Neuronal stem cell (in vitro differentiated cells): ENCODE results near the gene DOCK4.

Experiments
- DNase-seq: peaks from one replicate; pipeline ENCODE4 v3.0.0-alpha.2; 2013; ENCODE audit warnings: low spot score
- H2AFZ ChIP-seq: one replicate; pipeline ENCODE4 v1.6.1; 2013; ENCODE audit warnings: mild to moderate bottlenecking, low read length, inconsistent platforms
- H2AK5ac ChIP-seq: 2 replicates; pipeline ENCODE4 v1.6.1; 2013; ENCODE audit warnings: low read depth, mild to moderate bottlenecking, inconsistent platforms, low read length, moderate library complexity, mixed read lengths
- H2BK120ac ChIP-seq: 2 replicates; pipeline ENCODE4 v1.6.1; 2013; ENCODE audit warnings: low read depth, mild to moderate bottlenecking, inconsistent platforms, low read length, moderate library complexity, mixed read lengths
- H2BK12ac ChIP-seq: one replicate; pipeline ENCODE4 v1.6.1; 2013; ENCODE audit warnings: low read length, inconsistent platforms
- H2BK15ac ChIP-seq: 2 replicates; pipeline ENCODE4 v1.6.1; 2013; ENCODE audit warnings: mild to moderate bottlenecking, low read length, inconsistent platforms, mixed read lengths
- H2BK5ac ChIP-seq: one replicate; pipeline ENCODE4 v1.6.1; 2013; ENCODE audit warnings: inconsistent platforms, mild to moderate bottlenecking, low read length, moderate library complexity
- H3K14ac ChIP-seq: one replicate; pipeline ENCODE4 v1.6.1; 2013; ENCODE audit warnings: low read length, inconsistent platforms
- H3K18ac ChIP-seq: 2 replicates; pipeline ENCODE4 v1.6.1; 2013; ENCODE audit warnings: low read length, inconsistent platforms
- H3K23ac ChIP-seq: 2 replicates; pipeline ENCODE4 v1.6.1; 2013; ENCODE audit warnings: low read depth, mild to moderate bottlenecking, mixed read lengths, low read length, inconsistent platforms; ENCODE audit not compliant: poor library complexity
- H3K27ac ChIP-seq: replicated peaks from 3 replicates; pipeline ENCODE4 v1.5.1; 2013; ENCODE audit warnings: low read length, inconsistent platforms
- H3K27me3 ChIP-seq, 3 experiments: 2 replicates each; pipeline ENCODE4 v1.6.1; 2013; ENCODE audit warnings: low read length in 3 of 3, mild to moderate bottlenecking in 2 of 3, inconsistent platforms in 1 of 3, low read depth in 1 of 3, mixed read lengths in 1 of 3, moderate library complexity in 1 of 3; ENCODE audit not compliant: control insufficient read depth in 3 of 3, insufficient read depth in 3 of 3
- H3K36me3 ChIP-seq, 2 donors: replicated peaks in 1 of 2; 2 replicates each; pipeline ENCODE4 v1.6.1; 2013; ENCODE audit warnings: low read length in 2 of 2; ENCODE audit not compliant: control insufficient read depth in 2 of 2, insufficient read depth in 2 of 2
- H3K4ac ChIP-seq: 2 replicates; pipeline ENCODE4 v1.6.1; 2013; ENCODE audit warnings: inconsistent platforms, mild to moderate bottlenecking, low read length, moderate library complexity
- H3K4me1 ChIP-seq, 2 donors: 1 replicate in 1 of 2; 2 replicates in 1 of 2; pipeline ENCODE4 v1.6.1; 2013; ENCODE audit warnings: low read length in 2 of 2, low read depth in 1 of 2; ENCODE audit not compliant: control insufficient read depth in 2 of 2, insufficient read depth in 1 of 2
- H3K4me2 ChIP-seq: one replicate; pipeline ENCODE4 v1.6.1; 2013; ENCODE audit warnings: mild to moderate bottlenecking, low read length, inconsistent platforms; ENCODE audit not compliant: insufficient read depth, poor library complexity, severe bottlenecking
- H3K4me3 ChIP-seq, 2 donors: 2 replicates each; pipeline ENCODE4 v1.5.1; 2013; ENCODE audit warnings: low read length in 2 of 2, mild to moderate bottlenecking in 2 of 2, inconsistent platforms in 1 of 2, moderate library complexity in 1 of 2
- H3K79me1 ChIP-seq: one replicate; pipeline ENCODE4 v1.6.1; 2013; ENCODE audit warnings: low read depth, mild to moderate bottlenecking, inconsistent platforms, low read length, moderate library complexity
- H3K9ac ChIP-seq: one replicate; pipeline ENCODE4 v1.6.1; 2013; ENCODE audit warnings: mild to moderate bottlenecking, low read depth, low read length, inconsistent platforms; ENCODE audit not compliant: poor library complexity
- H3K9me3 ChIP-seq, 2 donors: replicated peaks in 1 of 2; 2 replicates each; pipeline versions ENCODE3 to v1.6.1; 2013; ENCODE audit warnings: low read length in 2 of 2, mild to moderate bottlenecking in 2 of 2, inconsistent platforms in 1 of 2, low read depth in 1 of 2, mixed read lengths in 1 of 2, moderate library complexity in 1 of 2; ENCODE audit not compliant: control insufficient read depth in 2 of 2, insufficient read depth in 1 of 2
- H4K8ac ChIP-seq: one replicate; pipeline ENCODE4 v1.6.1; 2013; ENCODE audit warnings: low read depth, mild to moderate bottlenecking, inconsistent platforms, low read length, moderate library complexity
- H4K91ac ChIP-seq: one replicate; pipeline ENCODE4 v1.6.1; 2013; ENCODE audit warnings: low read length, low read depth, mild to moderate bottlenecking, inconsistent platforms; ENCODE audit not compliant: poor library complexity
- WGBS, 2 donors: extraction: QIAGEN DNeasy Blood & Tissue Kit; methylation state at CpG; one replicate each; pipeline ENCODE4 v1.1.7; 2013; ENCODE audit warnings: missing lambda C conversion rate in 2 of 2, mixed read lengths in 1 of 2; ENCODE audit not compliant: insufficient read length in 2 of 2, insufficient replicate concordance in 1 of 2; ENCODE audit errors: extremely low coverage in 2 of 2; 5-methylcytosine and 5-hydroxymethylcytosine counted together

The DOCK4 gene

GRCh38 chr7:112197322-112197721 lies 8.9 kb downstream of the DOCK4 start:
- H3K79me1 ChIP-seq: peaks cover 2% of the 10 kb centered on the region
- no peaks in the 10 kb centered on the region for H3K4me1 ChIP-seq
- H3K18ac ChIP-seq: no peak overlapping the region
- no peak overlapping the region for H3K4me2 ChIP-seq
- no peak overlapping the region for H2BK12ac ChIP-seq
- no peak overlapping the region for H2BK5ac ChIP-seq
- H3K27me3 ChIP-seq: no peaks in the 10 kb centered on the region
- H4K91ac ChIP-seq: no peak overlapping the region
- no peak for DNase-seq
- H3K9ac ChIP-seq: no peak overlapping the region
- no peak overlapping the region for H2BK15ac ChIP-seq
- H2AK5ac ChIP-seq: no peak overlapping the region
- peaks cover 0 to 4% of the 10 kb centered on the region in 2 donors for H3K9me3 ChIP-seq
- no peak overlapping the region for H3K23ac ChIP-seq
- no peak overlapping the region for H4K8ac ChIP-seq
- no peak overlapping the region for H3K4ac ChIP-seq
- H3K36me3 ChIP-seq: no peaks in the 10 kb centered on the region
- H3K14ac ChIP-seq: no peak overlapping the region
- no peak overlapping the region for H3K27ac ChIP-seq
- no peak overlapping the region for H3K4me3 ChIP-seq
- H2BK120ac ChIP-seq: no peak overlapping the region
- H2AFZ ChIP-seq: no peak overlapping the region
- no CpG with 5 or more reads among the region's 6 CpGs for WGBS, 2 donors

GRCh38 chr7:112195717-112196116 lies 10.5 kb downstream of the DOCK4 start:
- DNase-seq: no peak
- peaks cover 0 to 4% of the 10 kb centered on the region in 2 donors for H3K9me3 ChIP-seq
- no peak overlapping the region for H3K4me2 ChIP-seq
- H2BK15ac ChIP-seq: no peak overlapping the region
- no peak overlapping the region for H3K4ac ChIP-seq
- no peak overlapping the region for H3K9ac ChIP-seq
- H2AK5ac ChIP-seq: no peak overlapping the region
- H2BK5ac ChIP-seq: no peak overlapping the region
- no peaks in the 10 kb centered on the region for H3K27me3 ChIP-seq
- no peak overlapping the region for H4K8ac ChIP-seq
- no peaks in the 10 kb centered on the region for H3K79me1 ChIP-seq
- no CpG with 5 or more reads among the region's 5 CpGs for WGBS, 2 donors
- no peaks in the 10 kb centered on the region for H3K4me1 ChIP-seq
- H2BK12ac ChIP-seq: no peak overlapping the region
- no peaks in the 10 kb centered on the region for H3K36me3 ChIP-seq
- H2AFZ ChIP-seq: no peak overlapping the region
- no peak overlapping the region for H4K91ac ChIP-seq
- H3K23ac ChIP-seq: no peak overlapping the region
- H2BK120ac ChIP-seq: no peak overlapping the region
- no peak overlapping the region for H3K27ac ChIP-seq
- H3K14ac ChIP-seq: no peak overlapping the region
- H3K4me3 ChIP-seq: no peak overlapping the region
- H3K18ac ChIP-seq: no peak overlapping the region

- no peak overlapping the region for H2BK120ac ChIP-seq
- no peak overlapping the region for H2AK5ac ChIP-seq
- H3K4me3 ChIP-seq: no peak overlapping the region
- H3K27ac ChIP-seq: no peak overlapping the region
- H3K27me3 ChIP-seq: no peaks in the 10 kb centered on the region
- no peak overlapping the region for H2BK15ac ChIP-seq
- no peak overlapping the region for H2BK5ac ChIP-seq
- H3K14ac ChIP-seq: no peak overlapping the region
- peaks cover 0 to 4% of the 10 kb centered on the region in 2 donors for H3K9me3 ChIP-seq
- H3K23ac ChIP-seq: no peak overlapping the region
- no peak overlapping the region for H2AFZ ChIP-seq
- no peaks in the 10 kb centered on the region for H3K79me1 ChIP-seq
- DNase-seq: no peak
- H4K91ac ChIP-seq: no peak overlapping the region
- no peak overlapping the region for H3K9ac ChIP-seq
- no peak overlapping the region for H3K4ac ChIP-seq
- no peaks in the 10 kb centered on the region for H3K4me1 ChIP-seq
- no peak overlapping the region for H3K4me2 ChIP-seq
- no peak overlapping the region for H4K8ac ChIP-seq
- H2BK12ac ChIP-seq: no peak overlapping the region
- H3K36me3 ChIP-seq: no peaks in the 10 kb centered on the region
- H3K18ac ChIP-seq: no peak overlapping the region
Observed at GRCh38 chr7:112193915-112194502, 12.2 kb downstream of the DOCK4 start.

- H3K4me3 ChIP-seq: no peak overlapping the region
- H3K27ac ChIP-seq: no peak overlapping the region
- no peaks in the 10 kb centered on the region for H3K27me3 ChIP-seq
- no peak overlapping the region for H4K91ac ChIP-seq
- no peak overlapping the region for H2AK5ac ChIP-seq
- H3K9ac ChIP-seq: no peak overlapping the region
- H3K4me1 ChIP-seq: peaks cover 0 to under 1% of the 10 kb centered on the region in 2 donors
- no peak overlapping the region for H2AFZ ChIP-seq
- no peaks in the 10 kb centered on the region for H3K36me3 ChIP-seq
- no peaks in the 10 kb centered on the region for H3K79me1 ChIP-seq
- no CpG with 5 or more reads among the region's 4 CpGs for WGBS, 2 donors
- H3K4ac ChIP-seq: no peak overlapping the region
- no peak overlapping the region for H3K14ac ChIP-seq
- H3K18ac ChIP-seq: no peak overlapping the region
- H4K8ac ChIP-seq: no peak overlapping the region
- no peak for DNase-seq
- H3K9me3 ChIP-seq: peaks cover 0 to 4% of the 10 kb centered on the region in 2 donors
- H2BK120ac ChIP-seq: no peak overlapping the region
- H3K4me2 ChIP-seq: no peak overlapping the region
- H2BK12ac ChIP-seq: no peak overlapping the region
- no peak overlapping the region for H2BK5ac ChIP-seq
- H3K23ac ChIP-seq: no peak overlapping the region
- H2BK15ac ChIP-seq: no peak overlapping the region
Observed at GRCh38 chr7:112192236-112193154, 13.7 kb downstream of the DOCK4 start.
